Prostate gland (tissue), 2 donors: Measurements from ENCODE around the gene ENPP6. TPM values are rescaled to one million over a fixed set of nuclear protein-coding genes. Genes with fewer than 3 reads are reported as not detected.

Experiments used
- DNase-seq: peaks from one replicate; pipeline ENCODE4 v3.0.0-alpha.2; 2019; ENCODE audit warnings: low spot score
- H3K27ac ChIP-seq, 2 donors: fragments of 200-600 bp; sonication (generic); 2 replicates each; pipeline ENCODE4 v1.5.1; 2017 to 2019
- H3K27me3 ChIP-seq: fragments of 200-600 bp; sonication (generic); replicated peaks from 2 replicates; pipeline ENCODE4 v1.5.1; 2019; ENCODE audit not compliant: insufficient read depth
- H3K36me3 ChIP-seq, 2 donors: fragments of 200-600 bp; sonication (generic); 1 replicate in 1 of 2; 2 replicates in 1 of 2; pipeline versions ENCODE4 v1.5.1 to v1.8.1; 2017 to 2019
- H3K4me1 ChIP-seq: fragments of 200-600 bp; sonication (generic); replicated peaks from 2 replicates; pipeline ENCODE4 v1.5.1; 2019
- H3K4me3 ChIP-seq, 2 donors: fragments of 200-600 bp; sonication (generic); 2 replicates each; pipeline ENCODE4 v1.5.1; 2017 to 2019
- H3K9me3 ChIP-seq: fragments of 200-600 bp; sonication (generic); 2 replicates; pipeline ENCODE4 v1.5.1; 2017
- POLR2A ChIP-seq: fragments of 450-650 bp; IDR thresholded peaks from one replicate; pipeline ENCODE4 v1.6.1; 2016; ENCODE audit warnings: antibody characterized with exemption, mild to moderate bottlenecking
- POLR2AphosphoS5 ChIP-seq: sonication (generic); formaldehyde crosslinking; IDR thresholded peaks from one replicate; pipeline ENCODE4 v1.6.1; 2017; ENCODE audit warnings: antibody characterized with exemption
- WGBS: methylation state at CpG from one replicate; pipeline ENCODE4 v1.1.5; 2018; 5-methylcytosine and 5-hydroxymethylcytosine counted together
- intact Hi-C: fragments of 100-400 bp; cut with DNase I; formaldehyde crosslinking; loops from one replicate; pipeline ENCODE4 v1.14.2; 2022
- total RNA-seq, 2 donors: library from RNA; depleted of rRNA; stranded (reverse); fragments of >200 nt; gene quantifications; one replicate each; pipeline ENCODE4 v1.1.0, GENCODE V29; 2016
- TF ChIP-seq, protein P1 (sequence below), 4 experiments: fragments of 200-600 bp in 2 of 4; fragments of 450-650 bp in 2 of 4; sonication (generic) in 2 of 4; IDR thresholded peaks; 1 replicate in 3 of 4; 2 replicates in 1 of 4; pipeline ENCODE4 v1.5.1; 2016 to 2019; ENCODE audit warnings: antibody characterized with exemption in 4 of 4, mild to moderate bottlenecking in 2 of 4, moderate library complexity in 2 of 4

Gene ENPP6
- total RNA-seq, 2 donors from 2014 or later = 0.68 to 5.9 TPM

DNA sequence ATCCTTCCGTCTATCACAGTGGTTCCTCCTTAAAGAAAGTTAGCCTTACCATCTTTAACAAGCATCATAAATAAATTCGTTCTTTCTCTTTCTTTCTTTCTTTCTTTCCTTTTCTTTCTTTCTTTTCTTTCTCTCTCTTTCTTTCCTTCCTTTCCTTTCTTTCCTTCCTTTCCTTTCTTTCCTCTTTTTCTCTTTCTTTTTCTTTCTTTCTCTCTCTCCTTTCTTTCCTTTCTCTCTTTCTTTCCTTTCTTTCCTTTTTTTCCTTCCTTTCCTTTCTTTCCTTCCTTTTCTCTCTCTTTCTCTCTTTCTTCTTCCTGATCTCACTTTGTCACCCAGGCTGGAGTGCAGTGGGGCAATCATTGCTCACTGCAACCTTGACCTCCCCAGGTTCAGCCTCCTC, 60.4 kb downstream of the ENPP6 start:
- Histone ChIP-seq H3K9me3 (no peaks in the 10 kb centered on the region), H3K27me3 (no peaks in the 10 kb centered on the region), H3K36me3 (no peaks in the 10 kb centered on the region), H3K4me1 (no peaks in the 10 kb centered on the region), H3K27ac (peak overlapping the region; percentile 63 to 66), H3K4me3 (no peak overlapping the region)
- no peak for DNase-seq
- TF ChIP-seq, protein P1, sequence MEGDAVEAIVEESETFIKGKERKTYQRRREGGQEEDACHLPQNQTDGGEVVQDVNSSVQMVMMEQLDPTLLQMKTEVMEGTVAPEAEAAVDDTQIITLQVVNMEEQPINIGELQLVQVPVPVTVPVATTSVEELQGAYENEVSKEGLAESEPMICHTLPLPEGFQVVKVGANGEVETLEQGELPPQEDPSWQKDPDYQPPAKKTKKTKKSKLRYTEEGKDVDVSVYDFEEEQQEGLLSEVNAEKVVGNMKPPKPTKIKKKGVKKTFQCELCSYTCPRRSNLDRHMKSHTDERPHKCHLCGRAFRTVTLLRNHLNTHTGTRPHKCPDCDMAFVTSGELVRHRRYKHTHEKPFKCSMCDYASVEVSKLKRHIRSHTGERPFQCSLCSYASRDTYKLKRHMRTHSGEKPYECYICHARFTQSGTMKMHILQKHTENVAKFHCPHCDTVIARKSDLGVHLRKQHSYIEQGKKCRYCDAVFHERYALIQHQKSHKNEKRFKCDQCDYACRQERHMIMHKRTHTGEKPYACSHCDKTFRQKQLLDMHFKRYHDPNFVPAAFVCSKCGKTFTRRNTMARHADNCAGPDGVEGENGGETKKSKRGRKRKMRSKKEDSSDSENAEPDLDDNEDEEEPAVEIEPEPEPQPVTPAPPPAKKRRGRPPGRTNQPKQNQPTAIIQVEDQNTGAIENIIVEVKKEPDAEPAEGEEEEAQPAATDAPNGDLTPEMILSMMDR (IDR thresholded peaks at IDR 0.05) = no peak
- no peak for TF ChIP-seq POLR2AphosphoS5
- TF ChIP-seq POLR2A = no peak
- intact Hi-C loops = loop anchor here (2.0 kb wide), 1 partner anchor 59 kb away; no protein-coding TSS in a partner anchor
- WGBS = 77% methylated on average over 2 of the region's 2 CpGs

- no peak for DNase-seq
- Histone ChIP-seq H3K27me3 (no peaks in the 10 kb centered on the region), H3K36me3 (no peaks in the 10 kb centered on the region), H3K4me1 (no peaks in the 10 kb centered on the region), H3K4me3 (no peak overlapping the region), H3K27ac (peak overlapping the region; percentile 63 to 66), H3K9me3 (no peaks in the 10 kb centered on the region)
- intact Hi-C loops = loop anchor here (2.0 kb wide), 1 partner anchor 58 kb away; no protein-coding TSS in a partner anchor
- TF ChIP-seq POLR2A = no peak
- TF ChIP-seq POLR2AphosphoS5 = peak; percentile 78
- WGBS = 44% methylated on average over 10 of the region's 10 CpGs
Measured at GRCh38 chr4:184156163-184156920, 61.3 kb downstream of the ENPP6 start.

DNA sequence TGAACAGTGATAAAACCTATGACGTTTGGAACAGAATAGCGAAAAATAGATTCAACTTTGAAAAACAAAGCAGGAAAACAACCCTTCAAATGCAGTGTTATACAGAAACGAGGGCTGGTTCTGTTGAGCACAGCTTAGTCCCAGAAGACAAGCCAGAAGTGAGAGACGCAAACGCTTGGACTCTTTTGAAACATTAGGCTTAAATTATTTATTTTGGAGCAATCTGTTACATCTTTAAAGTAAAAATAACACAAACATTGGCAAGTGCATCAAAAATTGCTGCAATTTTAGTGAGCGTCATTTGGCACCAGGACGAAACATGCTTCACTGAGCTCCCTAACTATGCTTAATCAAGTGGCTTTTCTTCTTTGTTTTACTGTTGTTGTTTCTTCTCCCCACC, 63.5 kb downstream of the ENPP6 start:
- DNase-seq = no peak
- Histone ChIP-seq H3K4me1 (no peaks in the 10 kb centered on the region), H3K4me3 (no peak overlapping the region), H3K27ac (peak overlapping the region; percentile 11 to 46), H3K9me3 (no peaks in the 10 kb centered on the region), H3K27me3 (no peaks in the 10 kb centered on the region), H3K36me3 (no peaks in the 10 kb centered on the region)
- TF ChIP-seq POLR2A = no peak
- TF ChIP-seq POLR2AphosphoS5 = peak; percentile 25
- intact Hi-C loops = no loop called here
- WGBS = 43% methylated on average over 7 of the region's 7 CpGs

DNA sequence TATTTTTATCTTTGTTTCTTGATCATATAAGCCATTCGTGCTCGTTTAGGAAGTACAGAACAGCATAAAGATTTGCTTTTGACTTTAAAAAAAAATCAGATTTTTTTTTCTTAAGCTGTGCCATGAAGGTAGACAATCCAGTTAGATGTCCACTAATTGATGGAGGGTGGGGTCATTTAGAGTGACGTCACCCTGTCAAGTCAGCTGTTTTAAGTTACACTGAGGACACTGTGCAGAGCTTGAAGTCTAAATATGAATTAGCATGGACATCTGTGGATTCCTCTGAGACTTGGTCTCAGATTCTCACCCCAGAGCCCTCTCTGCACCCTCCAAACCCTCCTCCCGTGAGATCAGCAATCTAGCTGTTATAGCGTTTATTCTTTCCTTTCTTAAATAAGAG, 63.9 kb downstream of the ENPP6 start:
- H3K36me3 ChIP-seq = no peaks in the 10 kb centered on the region
- 69% methylated on average over 5 of the region's 5 CpGs for WGBS
- H3K27me3 ChIP-seq = no peaks in the 10 kb centered on the region
- no peaks in the 10 kb centered on the region for H3K4me1 ChIP-seq
- DNase-seq = no peak
- H3K4me3 ChIP-seq = no peak overlapping the region
- intact Hi-C loops = no loop called here
- peak overlapping the region; percentile 11 to 46 for H3K27ac ChIP-seq
- H3K9me3 ChIP-seq = no peaks in the 10 kb centered on the region
- TF ChIP-seq POLR2AphosphoS5 (no peak), POLR2A (no peak)
- TF ChIP-seq, protein P1 (IDR thresholded peaks at IDR 0.05) = no peak

- no peak for TF ChIP-seq POLR2AphosphoS5
- TF ChIP-seq, protein P1 (IDR thresholded peaks at IDR 0.05) = no peak
- TF ChIP-seq POLR2A = no peak
- no peaks in the 10 kb centered on the region for H3K36me3 ChIP-seq
- no peaks in the 10 kb centered on the region for H3K9me3 ChIP-seq
- H3K4me3 ChIP-seq = no peak overlapping the region
- no peak for DNase-seq
- H3K27ac ChIP-seq = no peak overlapping the region
- no peaks in the 10 kb centered on the region for H3K27me3 ChIP-seq
- intact Hi-C loops = no loop called here
- H3K4me1 ChIP-seq = no peaks in the 10 kb centered on the region
- 93% methylated on average over 13 of the region's 13 CpGs for WGBS
Measured at GRCh38 chr4:184151988-184152485, 65.6 kb downstream of the ENPP6 start.
